T-cell (primary cell): ENCODE results near the gene CRTAC1. TPM values are rescaled to one million over a fixed set of nuclear protein-coding genes. Genes with fewer than 3 reads are reported as not detected.

Experiments
- ATAC-seq, 4 experiments: fragments of 200-7000 bp in 3 of 4; fragments of 150-1000 bp in 1 of 4; cut with Tn5 transposase; replicated peaks in 1 of 4; 1 replicate in 3 of 4; 2 replicates in 1 of 4; pipeline ENCODE4 v1.10.0; 2021; ENCODE audit warnings: moderate library complexity in 3 of 4, mild to moderate bottlenecking in 2 of 4, moderate number of reproducible peaks in 1 of 4
- CTCF ChIA-PET, 2 donors: fragments of 300-600 bp; sonication (Branson Sonifier 250); formaldehyde crosslinking; loops; one replicate each; lab custom pipeline; 2022; ENCODE audit warnings: antibody characterized with exemption in 2 of 2; lab: Charles Lee
- POLR2A ChIA-PET, 2 donors: fragments of 300-600 bp; sonication (Branson Sonifier 250); formaldehyde crosslinking; loops; one replicate each; lab custom pipeline; 2022; ENCODE audit warnings: antibody characterized with exemption in 2 of 2; lab: Charles Lee
- DNase-seq, 35 experiments: peaks; one replicate each; pipeline versions ENCODE4 v3.0.0 to v3.0.0-alpha.2; 2013 to 2023
- H3K27ac ChIP-seq: one replicate; pipeline ENCODE4 v1.5.1; 2013; ENCODE audit warnings: low read length
- H3K27me3 ChIP-seq, 2 experiments: replicated peaks in 1 of 2; 1 replicate in 1 of 2; 2 replicates in 1 of 2; pipeline versions ENCODE4 v1.6.1 to v1.7.0; 2013; ENCODE audit warnings: low read length in 1 of 2, mixed read lengths in 1 of 2; ENCODE audit not compliant: control insufficient read depth in 2 of 2, insufficient read depth in 2 of 2; ENCODE audit errors: extremely low read depth in 1 of 2
- H3K36me3 ChIP-seq, 2 donors: 1 replicate in 1 of 2; 2 replicates in 1 of 2; pipeline versions ENCODE4 v1.6.1 to v1.7.0; 2013; ENCODE audit warnings: low read length in 1 of 2; ENCODE audit not compliant: control insufficient read depth in 2 of 2, insufficient read depth in 1 of 2; ENCODE audit errors: extremely low read depth in 1 of 2
- H3K4me1 ChIP-seq, 2 experiments: 1 replicate in 1 of 2; 2 replicates in 1 of 2; pipeline versions ENCODE4 v1.6.1 to v1.7.0; 2013; ENCODE audit warnings: low read length in 2 of 2, mixed read lengths in 1 of 2; ENCODE audit not compliant: insufficient read depth in 2 of 2, control insufficient read depth in 1 of 2; ENCODE audit errors: extremely low read depth in 1 of 2
- H3K4me3 ChIP-seq, 2 donors: 1 replicate in 1 of 2; 2 replicates in 1 of 2; pipeline versions ENCODE4 v1.5.1 to v1.7.0; 2013; ENCODE audit warnings: mild to moderate bottlenecking in 2 of 2, low read length in 1 of 2, moderate library complexity in 1 of 2; ENCODE audit not compliant: control insufficient read depth in 1 of 2; ENCODE audit errors: extremely low read depth in 1 of 2
- H3K9me3 ChIP-seq: 2 replicates; pipeline ENCODE4 v1.7.0; 2013
- H3K27ac Mint-ChIP-seq, 2 donors: one replicate each; pipeline ENCODE4 v1.8.0; 2020 to 2021; ENCODE audit warnings: mild to moderate bottlenecking in 2 of 2, mixed read lengths in 2 of 2
- H3K27me3 Mint-ChIP-seq, 2 donors: one replicate each; pipeline ENCODE4 v1.8.0; 2021 to 2022; ENCODE audit warnings: mixed read lengths in 2 of 2
- H3K36me3 Mint-ChIP-seq: one replicate; pipeline ENCODE4 v1.8.0; 2021; ENCODE audit warnings: mixed read lengths
- H3K4me1 Mint-ChIP-seq, 3 donors: one replicate each; pipeline ENCODE4 v1.8.0; 2020 to 2022; ENCODE audit warnings: mixed read lengths in 3 of 3, mild to moderate bottlenecking in 1 of 3
- H3K4me3 Mint-ChIP-seq, 3 donors: one replicate each; pipeline ENCODE4 v1.8.0; 2020 to 2022; ENCODE audit warnings: mild to moderate bottlenecking in 3 of 3, mixed read lengths in 3 of 3, moderate library complexity in 3 of 3
- H3K9me3 Mint-ChIP-seq, 3 donors: one replicate each; pipeline ENCODE4 v1.8.0; 2020 to 2022; ENCODE audit warnings: mixed read lengths in 3 of 3
- WGBS: methylation state at CpG from one replicate; pipeline ENCODE4 v1.1.5; 2013; ENCODE audit warnings: missing lambda C conversion rate; ENCODE audit not compliant: insufficient coverage; 5-methylcytosine and 5-hydroxymethylcytosine counted together
- total RNA-seq, 35 experiments: library from RNA in 6 of 35; stranded (reverse) in 6 of 35; fragments of 120-200 nt in 1 of 35; gene quantifications; one replicate each; pipeline versions ENCODE4 v1.2.1 to v1.2.4 and lab custom pipeline; 2013 to 2026

The CRTAC1 gene
- total RNA-seq, 5 donors from 2014 or later (not counting 1 experiment from before 2014, with no cell fraction given): 0.20 to 0.22 TPM; not detected in 3

DNA sequence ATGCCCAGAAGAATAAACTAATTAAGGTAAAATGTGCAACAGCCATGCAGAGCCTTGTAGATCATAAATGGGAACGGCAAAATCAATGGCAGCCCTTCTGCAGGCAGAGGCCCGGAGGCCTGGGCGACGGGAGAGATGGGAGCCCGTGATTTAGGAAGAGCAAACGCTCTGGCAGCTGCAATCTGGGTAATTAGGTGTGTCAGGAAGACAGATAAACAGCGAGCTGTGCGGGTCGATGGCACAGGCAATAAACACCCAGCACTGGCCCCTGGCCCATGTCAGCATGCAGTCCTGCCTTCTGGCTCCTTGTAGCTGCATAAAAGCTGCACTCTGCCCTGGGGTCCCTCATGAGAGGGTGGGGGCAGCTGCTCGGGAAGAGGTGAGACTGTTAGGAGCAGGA is 102.8 kb downstream of the CRTAC1 start:
- 39% methylated on average over 9 of the region's 10 CpGs for WGBS
- Histone ChIP-seq H3K36me3 (no peaks in the 10 kb centered on the region), H3K4me1 (no peaks in the 10 kb centered on the region), H3K4me3 (no peak overlapping the region), H3K27ac (no peak overlapping the region), H3K27me3 (peaks cover 0 to 47% of the 10 kb centered on the region in 2 experiments), H3K9me3 (no peaks in the 10 kb centered on the region)
- H3K27ac Mint-ChIP-seq: no peak overlapping the region
- DNase-seq (no peak), ATAC-seq (no peak)
- H3K4me3 Mint-ChIP-seq: no peak overlapping the region
- H3K4me1 Mint-ChIP-seq: no peaks in the 10 kb centered on the region
- peaks cover 45 to 48% of the 10 kb centered on the region in 2 donors for H3K27me3 Mint-ChIP-seq
- no peaks in the 10 kb centered on the region for H3K36me3 Mint-ChIP-seq
- ChIA-PET POLR2A (no interaction called here), CTCF (no interaction called here)
- H3K9me3 Mint-ChIP-seq: no peaks in the 10 kb centered on the region

DNA sequence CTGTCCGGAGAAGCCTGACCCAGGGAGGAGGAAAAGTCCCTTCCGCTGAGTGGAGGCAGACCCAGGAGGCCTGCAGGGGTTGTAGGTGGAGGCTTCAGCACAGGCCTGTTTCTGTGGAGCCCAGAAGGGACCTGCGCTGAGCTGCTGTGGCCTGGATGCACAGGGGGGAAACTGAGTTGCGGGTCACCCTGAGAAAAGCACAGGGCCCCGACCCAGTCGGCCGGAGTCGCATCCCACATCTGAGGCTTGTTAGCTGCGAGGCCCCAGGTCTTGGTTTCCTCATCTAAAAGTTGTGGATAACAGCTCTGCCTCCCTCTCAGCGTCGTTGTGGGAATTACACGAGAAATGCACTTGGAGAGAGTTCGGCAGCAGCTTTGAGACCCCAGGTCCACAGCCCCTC is 104.4 kb downstream of the CRTAC1 start:
- Mint-ChIP-seq H3K4me3 (no peak overlapping the region), H3K27me3 (peaks cover 45 to 48% of the 10 kb centered on the region in 2 donors), H3K9me3 (no peaks in the 10 kb centered on the region), H3K27ac (no peak overlapping the region), H3K4me1 (no peaks in the 10 kb centered on the region), H3K36me3 (no peaks in the 10 kb centered on the region)
- H3K4me3 ChIP-seq: no peak overlapping the region
- ATAC-seq (no peak), DNase-seq (no peak)
- H3K4me1 ChIP-seq: no peaks in the 10 kb centered on the region
- H3K36me3 ChIP-seq: no peaks in the 10 kb centered on the region
- CTCF ChIA-PET: no interaction called here
- no peaks in the 10 kb centered on the region for H3K9me3 ChIP-seq
- no peak overlapping the region for H3K27ac ChIP-seq
- 84% methylated on average over 10 of the region's 13 CpGs for WGBS
- peaks cover 0 to 61% of the 10 kb centered on the region in 2 experiments for H3K27me3 ChIP-seq
- POLR2A ChIA-PET: no interaction called here

GRCh38 chr10:97925308-97925938 is 105.0 kb downstream of the CRTAC1 start:
- ChIA-PET POLR2A (no interaction called here), CTCF (no interaction called here)
- ATAC-seq: no peak

DNA sequence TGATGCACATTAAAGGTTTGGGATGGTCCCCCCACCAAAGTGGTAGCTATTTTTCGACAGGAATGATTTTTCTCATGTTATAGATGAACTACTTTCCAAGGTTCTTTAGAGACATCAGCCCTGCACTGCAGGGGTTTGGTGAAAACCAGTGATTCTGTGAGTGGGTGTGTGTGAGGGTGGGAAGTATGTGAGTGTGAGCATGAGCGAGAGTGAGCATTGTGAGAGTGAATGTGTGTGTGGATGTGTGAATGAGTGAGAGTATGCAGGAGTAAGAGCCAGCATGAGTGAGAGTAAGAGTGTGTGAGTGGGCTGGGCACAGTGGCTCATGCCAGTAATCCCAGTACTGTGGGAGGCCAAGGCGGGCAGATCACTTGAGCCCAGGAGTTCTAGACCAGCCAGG is 105.7 kb downstream of the CRTAC1 start:
- Histone ChIP-seq H3K36me3 (no peaks in the 10 kb centered on the region), H3K27me3 (peaks cover 0 to 67% of the 10 kb centered on the region in 2 experiments), H3K27ac (no peak overlapping the region), H3K4me1 (no peaks in the 10 kb centered on the region), H3K9me3 (no peaks in the 10 kb centered on the region), H3K4me3 (no peak overlapping the region)
- no peak for ATAC-seq
- WGBS: 63% methylated on average over 1 of the region's 3 CpGs
- Mint-ChIP-seq H3K4me1 (no peaks in the 10 kb centered on the region), H3K27me3 (peaks cover 45 to 51% of the 10 kb centered on the region in 2 donors), H3K4me3 (no peak overlapping the region), H3K9me3 (no peaks in the 10 kb centered on the region), H3K36me3 (no peaks in the 10 kb centered on the region), H3K27ac (no peak overlapping the region)
- no peak for DNase-seq
- ChIA-PET CTCF (no interaction called here), POLR2A (no interaction called here)

More at GRCh38 chr10:97925308-97925938, 105.0 kb downstream of the CRTAC1 start:
- Mint-ChIP-seq H3K9me3 (no peaks in the 10 kb centered on the region), H3K27me3 (peaks cover 45 to 51% of the 10 kb centered on the region in 2 donors), H3K4me1 (no peaks in the 10 kb centered on the region), H3K27ac (no peak overlapping the region), H3K4me3 (no peak overlapping the region), H3K36me3 (no peaks in the 10 kb centered on the region)
- H3K9me3 ChIP-seq: no peaks in the 10 kb centered on the region
- H3K27ac ChIP-seq: no peak overlapping the region
- no peaks in the 10 kb centered on the region for H3K36me3 ChIP-seq
- H3K4me3 ChIP-seq: no peak overlapping the region
- no peak for DNase-seq
- no peaks in the 10 kb centered on the region for H3K4me1 ChIP-seq
- peaks cover 0 to 67% of the 10 kb centered on the region in 2 experiments for H3K27me3 ChIP-seq
- 71% methylated on average over 10 of the region's 11 CpGs for WGBS

GRCh38 chr10:97923476-97923875 is 106.9 kb downstream of the CRTAC1 start:
- no peaks in the 10 kb centered on the region for H3K36me3 ChIP-seq
- POLR2A ChIA-PET: no interaction called here
- Mint-ChIP-seq H3K4me1 (peaks cover 5% of the 10 kb centered on the region in 3 donors), H3K4me3 (no peak overlapping the region), H3K9me3 (no peaks in the 10 kb centered on the region), H3K36me3 (no peaks in the 10 kb centered on the region), H3K27me3 (peaks cover 38 to 43% of the 10 kb centered on the region in 2 donors), H3K27ac (no peak overlapping the region)
- CTCF ChIA-PET: interaction anchor here in 1 of 2 donors (1.1 kb wide), 1 partner anchor 19 kb away, joined by 3 read pairs; no protein-coding TSS in a partner anchor
- peaks cover 0 to 4% of the 10 kb centered on the region in 2 experiments for H3K4me1 ChIP-seq
- H3K9me3 ChIP-seq: no peaks in the 10 kb centered on the region
- peaks cover 0 to 67% of the 10 kb centered on the region in 2 experiments for H3K27me3 ChIP-seq
- WGBS: 73% methylated on average over 3 of the region's 5 CpGs
- no peak for DNase-seq
- no peak overlapping the region for H3K4me3 ChIP-seq
- ATAC-seq: no peak
- no peak overlapping the region for H3K27ac ChIP-seq

- no peak overlapping the region for H3K27ac ChIP-seq
- ChIA-PET CTCF (no interaction called here), POLR2A (no interaction called here)
- H3K27me3 Mint-ChIP-seq: peaks cover 37 to 40% of the 10 kb centered on the region in 2 donors
- H3K27ac Mint-ChIP-seq: no peak overlapping the region
- no peak overlapping the region for H3K4me3 Mint-ChIP-seq
- no peak for DNase-seq
- peaks cover 0 to 4% of the 10 kb centered on the region in 2 experiments for H3K4me1 ChIP-seq
- 88% methylated on average over 13 of the region's 13 CpGs for WGBS
- no peaks in the 10 kb centered on the region for H3K9me3 Mint-ChIP-seq
- peaks cover 5 to 7% (median 5%) of the 10 kb centered on the region in 3 donors for H3K4me1 Mint-ChIP-seq
- no peaks in the 10 kb centered on the region for H3K9me3 ChIP-seq
- no peaks in the 10 kb centered on the region for H3K36me3 ChIP-seq
- H3K27me3 ChIP-seq: peaks cover 0 to 65% of the 10 kb centered on the region in 2 experiments
- ATAC-seq: no peak
- no peak overlapping the region for H3K4me3 ChIP-seq
- no peaks in the 10 kb centered on the region for H3K36me3 Mint-ChIP-seq
These were observed 107.4 kb downstream of the CRTAC1 start for GRCh38 chr10:97923057-97923456.
